GM21786 (cell line): Measurements from ENCODE around the gene WWOX.

Experiments used
- ATAC-seq: cut with Tn5 transposase; IDR thresholded peaks from one replicate; pipeline ENCODE4 v1.9.1; 2021; ENCODE audit not compliant: unreplicated experiment

Gene WWOX

DNA sequence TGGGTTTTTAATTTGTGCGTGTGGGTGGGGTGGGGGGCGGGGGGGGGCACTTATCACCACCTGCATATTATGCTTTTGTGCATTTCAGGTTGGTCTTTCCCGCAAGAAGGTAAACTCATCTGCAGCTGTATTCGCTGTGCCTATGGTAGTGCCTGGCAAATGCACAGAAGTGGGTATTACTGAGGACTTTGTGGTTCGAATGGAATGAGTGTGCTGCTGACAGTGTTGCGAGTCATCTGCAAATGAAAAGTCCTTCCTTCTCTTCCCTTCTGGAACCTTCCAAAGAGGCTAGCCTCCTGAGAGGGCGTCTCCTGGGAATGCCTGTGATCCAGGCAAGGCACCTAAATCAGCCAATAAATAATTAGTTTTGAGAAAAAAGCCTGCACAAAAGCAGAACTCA lies 968.1 kb downstream of the WWOX start:
- no peak for ATAC-seq

DNA sequence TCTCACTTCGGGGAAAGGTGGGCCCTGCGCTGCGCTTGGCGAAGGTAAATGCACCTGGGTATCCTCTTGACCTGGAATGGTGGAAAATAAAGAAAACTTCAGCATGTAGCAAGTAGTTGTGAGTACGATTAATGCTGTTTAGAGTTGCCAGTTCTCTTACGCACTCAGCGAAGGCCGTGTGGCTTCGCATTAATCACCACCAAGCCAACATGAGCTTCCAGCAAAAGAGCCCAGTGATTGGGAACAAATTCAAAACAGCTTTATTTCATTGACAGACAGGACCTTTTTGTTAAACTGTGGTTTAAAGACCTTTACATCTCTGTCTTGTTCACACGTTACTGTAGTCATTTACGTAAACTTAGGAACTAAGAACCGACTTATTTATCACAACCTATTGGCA lies 969.7 kb downstream of the WWOX start:
- no peak for ATAC-seq

DNA sequence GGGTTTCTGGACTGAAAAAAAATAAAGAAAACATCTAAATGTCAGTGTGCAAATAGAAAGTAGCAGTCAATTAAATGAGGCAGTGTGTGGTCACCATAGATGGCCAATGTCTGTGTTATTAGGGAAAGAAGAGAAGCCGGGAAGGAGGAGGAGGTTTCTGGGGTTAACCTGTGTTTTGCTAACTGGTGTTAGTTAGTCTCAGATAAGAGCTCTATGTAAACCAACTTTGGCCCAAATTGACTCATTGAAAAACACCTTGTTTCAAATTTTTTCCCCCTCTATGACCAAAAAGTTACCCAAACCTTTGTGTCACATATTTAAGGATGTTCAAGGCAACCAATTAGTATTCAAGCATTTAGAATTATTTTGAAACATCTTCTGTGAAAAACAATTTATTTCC lies 970.2 kb downstream of the WWOX start:
- no peak for ATAC-seq

DNA sequence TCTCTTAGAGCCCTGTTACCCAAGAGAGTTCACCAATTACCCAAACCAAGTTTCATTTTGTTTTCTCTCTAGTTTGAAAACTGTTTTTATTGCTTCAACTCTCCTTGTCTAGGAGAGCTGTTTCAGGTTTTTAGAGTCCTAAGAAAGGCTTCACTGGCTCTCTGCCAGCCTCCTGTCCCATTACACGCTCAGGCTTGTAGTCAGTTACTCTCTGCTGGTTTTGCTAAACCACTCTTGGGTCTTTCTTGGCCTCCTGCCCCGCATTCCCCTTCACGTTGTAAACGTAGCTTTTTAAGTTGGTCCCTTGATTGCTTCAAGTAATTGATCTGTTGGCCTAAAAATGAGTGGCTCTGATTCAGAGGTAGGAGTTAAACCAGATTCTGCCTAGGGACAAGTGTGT lies 972.0 kb downstream of the WWOX start:
- no peak for ATAC-seq

DNA sequence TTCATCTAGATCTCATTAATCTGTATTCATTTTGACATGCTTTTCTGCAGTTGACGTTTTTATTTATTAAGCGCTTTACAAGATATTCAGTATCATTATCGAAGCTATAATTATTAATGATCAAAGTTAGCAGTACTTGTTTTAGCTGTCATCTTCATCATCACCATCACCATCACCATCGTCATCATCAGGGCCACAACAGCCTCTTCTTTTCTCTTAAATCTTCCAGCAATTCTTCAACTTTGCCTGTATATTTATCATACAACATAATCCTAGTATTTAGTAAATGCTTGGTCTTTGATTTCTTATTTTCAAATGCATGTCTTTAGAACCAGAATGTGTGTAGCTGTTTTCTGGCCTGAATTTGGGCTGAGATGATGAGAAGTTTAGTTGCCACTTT lies 973.1 kb downstream of the WWOX start:
- no peak for ATAC-seq

DNA sequence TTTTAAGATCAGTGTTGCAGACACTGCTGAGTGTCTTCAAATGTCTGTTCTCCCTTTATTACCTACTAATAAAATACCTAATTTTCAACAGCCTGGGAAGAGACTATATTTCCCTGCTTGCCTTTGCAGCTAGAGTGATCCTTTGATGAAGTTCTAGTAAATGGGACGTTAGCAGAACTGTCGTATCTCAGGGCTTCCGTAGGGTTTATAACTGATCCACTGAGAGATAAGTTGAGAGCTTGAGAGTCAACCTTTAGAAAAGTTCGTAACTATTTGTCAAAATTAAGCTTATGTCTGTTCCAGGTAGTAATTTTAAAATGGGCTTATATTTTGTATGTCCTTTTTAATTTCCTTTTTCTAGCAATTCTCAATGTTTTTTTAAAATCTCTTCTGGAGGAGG lies 974.1 kb downstream of the WWOX start:
- no peak for ATAC-seq

GRCh38 chr16:79074541-79074940 lies 975.1 kb downstream of the WWOX start:
- no peak for ATAC-seq

- no peak for ATAC-seq
Observed at GRCh38 chr16:79074951-79075350, 975.5 kb downstream of the WWOX start.

GRCh38 chr16:79076047-79076767 lies 976.8 kb downstream of the WWOX start:
- ATAC-seq = no peak

- ATAC-seq = no peak
Observed at GRCh38 chr16:79077346-79077745, 977.9 kb downstream of the WWOX start.

GRCh38 chr16:79079656-79080420 lies 980.4 kb downstream of the WWOX start:
- ATAC-seq = no peak

DNA sequence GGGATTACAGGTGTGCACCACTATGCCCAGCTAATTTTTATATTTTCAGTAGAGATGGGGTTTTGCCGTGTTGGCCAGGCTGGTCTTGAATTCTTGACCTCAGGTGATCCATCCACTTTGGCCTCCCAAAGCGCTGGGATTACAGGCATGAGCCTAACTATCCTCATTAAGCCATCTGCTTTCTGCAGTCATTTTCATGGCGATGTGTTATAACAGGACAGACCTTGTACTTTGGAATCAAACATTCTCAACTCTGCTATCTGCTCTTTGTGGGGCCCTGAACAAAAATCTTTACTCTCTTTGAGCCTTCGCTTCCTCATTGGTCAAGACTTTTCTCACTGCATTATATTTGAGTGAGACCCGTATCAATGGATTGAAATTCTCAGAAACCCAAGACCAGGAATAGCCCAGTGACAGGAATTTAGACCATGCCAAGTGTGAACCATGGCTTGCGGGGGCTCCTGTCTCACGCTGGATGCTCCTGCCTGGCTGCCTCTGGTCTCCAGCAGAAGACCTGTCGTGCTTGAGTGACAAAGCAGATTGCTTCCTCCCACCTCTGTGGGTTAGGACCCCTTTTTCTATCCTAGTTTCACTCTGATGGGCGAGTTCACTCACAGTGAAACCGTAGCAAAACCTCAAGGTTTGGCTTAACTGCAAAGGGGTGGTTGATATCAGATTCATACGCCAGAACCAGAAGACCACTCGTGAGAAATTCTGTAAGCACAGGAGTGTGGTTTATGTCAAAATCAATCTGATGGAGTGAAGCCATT lies 982.0 kb downstream of the WWOX start:
- ATAC-seq = no peak

- no peak for ATAC-seq
Observed at GRCh38 chr16:79082970-79083369, 983.5 kb downstream of the WWOX start.

DNA sequence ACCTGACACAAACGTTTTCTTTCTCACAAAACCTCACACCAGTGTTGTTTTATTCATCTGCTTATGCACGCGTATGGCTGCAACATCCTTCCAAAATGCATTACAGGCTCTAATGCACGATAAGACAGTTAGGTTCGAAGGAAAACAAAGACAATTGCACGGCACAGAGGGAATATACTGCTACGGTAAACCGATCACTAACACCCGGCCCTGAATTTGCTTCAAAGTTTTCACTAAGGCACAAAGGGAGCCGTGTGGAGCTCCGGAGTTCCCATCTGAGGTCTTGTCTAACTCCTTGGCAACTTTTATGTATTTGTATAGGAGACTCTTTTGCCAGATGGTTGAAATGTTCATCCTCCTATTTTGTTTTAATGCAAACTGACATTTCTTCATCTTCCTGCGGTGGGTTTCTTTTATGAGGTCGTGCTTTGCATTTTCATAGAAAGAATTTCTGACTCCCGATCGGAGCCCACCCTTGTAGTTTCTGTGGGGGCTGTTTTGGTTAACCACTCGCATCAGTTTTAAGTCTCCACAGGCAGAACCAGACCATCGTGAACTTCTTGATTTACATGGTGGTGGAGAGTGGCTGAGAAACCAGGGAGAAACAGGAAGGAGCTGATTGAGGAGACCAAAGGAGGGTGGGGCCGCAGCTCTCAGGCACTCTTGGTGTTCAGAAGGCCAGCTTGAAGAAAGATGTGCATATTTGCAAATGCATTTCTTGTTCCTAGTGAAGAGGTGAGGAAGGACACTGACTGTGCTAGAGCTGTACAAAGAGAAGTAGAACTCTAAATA lies 984.2 kb downstream of the WWOX start:
- ATAC-seq = no peak

DNA sequence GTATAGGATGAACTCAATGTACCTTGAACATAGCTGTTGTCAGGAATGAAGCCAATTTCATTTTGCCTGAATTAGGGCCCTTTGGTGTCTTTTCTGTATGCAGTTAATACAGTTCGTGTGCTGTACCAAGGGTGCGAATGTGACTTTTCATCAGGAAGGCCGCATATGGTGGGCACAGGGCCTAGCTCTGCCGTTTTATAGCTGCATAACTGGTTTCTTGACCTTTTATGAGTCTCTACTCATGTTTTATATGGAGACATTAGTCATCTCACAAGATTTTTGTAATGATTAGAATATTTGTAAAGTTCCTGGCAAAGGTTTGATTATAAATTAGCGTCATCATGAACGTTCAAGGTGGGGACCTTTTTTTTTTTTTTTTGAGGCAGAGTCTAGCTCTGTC lies 989.5 kb downstream of the WWOX start:
- ATAC-seq = no peak

DNA sequence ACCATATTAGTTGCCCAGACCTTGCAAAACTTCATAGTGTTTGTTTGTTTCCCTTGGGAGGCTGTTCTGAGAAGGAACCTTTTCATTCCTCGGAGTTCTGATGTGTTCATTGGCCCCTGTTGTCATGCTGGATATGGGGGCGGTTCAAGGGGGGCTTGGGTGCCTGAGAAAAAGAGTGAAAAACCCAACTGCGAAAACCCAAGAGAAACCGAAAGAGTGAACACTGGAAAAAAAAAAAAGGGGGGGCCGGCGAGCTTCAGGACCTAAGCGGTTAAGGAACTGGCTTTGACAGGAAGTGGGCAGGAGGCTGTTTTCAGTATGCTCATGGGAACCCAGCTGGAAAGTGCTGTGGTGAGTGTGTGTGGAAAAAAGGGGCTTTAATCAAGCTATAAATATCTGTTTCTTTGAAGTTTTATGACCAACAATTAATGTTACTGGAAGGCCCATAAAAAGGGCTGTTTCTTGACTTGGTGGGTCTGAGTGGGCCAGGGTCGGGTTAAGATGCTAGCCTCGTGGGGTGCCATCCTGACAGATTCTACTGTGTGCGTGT lies 990.4 kb downstream of the WWOX start:
- ATAC-seq = no peak

DNA sequence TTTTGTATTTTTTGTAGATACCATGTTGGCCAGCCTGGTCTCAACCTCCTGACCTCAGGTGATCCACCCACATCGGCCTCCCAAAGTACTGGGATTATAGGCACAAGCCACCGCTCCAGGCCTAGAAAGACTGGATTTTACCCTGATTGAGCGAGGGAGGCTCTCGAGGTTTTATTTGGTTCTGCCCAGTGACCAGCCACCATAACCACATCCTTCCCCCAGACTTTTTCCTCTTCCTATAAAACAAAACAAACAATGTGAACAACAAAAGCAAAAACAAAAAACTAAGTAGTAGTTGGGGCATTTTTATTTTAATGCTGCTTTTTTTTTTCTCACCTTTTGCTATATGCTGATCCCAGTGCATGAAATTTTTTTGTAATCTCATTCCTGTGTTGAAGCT lies 991.5 kb downstream of the WWOX start:
- ATAC-seq = no peak

DNA sequence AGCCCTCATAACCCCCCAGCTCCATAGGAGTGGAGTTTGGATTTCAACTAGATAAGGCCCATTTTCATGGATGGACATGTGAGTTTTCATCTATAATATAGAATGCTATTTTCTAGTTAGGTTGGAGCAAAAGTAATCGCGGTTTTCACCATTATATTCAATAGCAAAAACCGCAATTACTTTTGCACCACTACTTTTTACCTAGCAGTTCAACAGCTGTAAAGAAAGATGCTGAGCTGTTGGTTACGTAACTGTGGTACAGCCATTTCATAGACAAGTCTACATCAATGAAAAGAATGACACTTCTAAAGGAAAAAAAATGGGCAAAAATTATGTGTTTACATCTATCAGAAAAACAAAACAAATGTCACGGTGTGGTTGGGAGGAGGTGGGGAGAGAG lies 993.4 kb downstream of the WWOX start:
- no peak for ATAC-seq

DNA sequence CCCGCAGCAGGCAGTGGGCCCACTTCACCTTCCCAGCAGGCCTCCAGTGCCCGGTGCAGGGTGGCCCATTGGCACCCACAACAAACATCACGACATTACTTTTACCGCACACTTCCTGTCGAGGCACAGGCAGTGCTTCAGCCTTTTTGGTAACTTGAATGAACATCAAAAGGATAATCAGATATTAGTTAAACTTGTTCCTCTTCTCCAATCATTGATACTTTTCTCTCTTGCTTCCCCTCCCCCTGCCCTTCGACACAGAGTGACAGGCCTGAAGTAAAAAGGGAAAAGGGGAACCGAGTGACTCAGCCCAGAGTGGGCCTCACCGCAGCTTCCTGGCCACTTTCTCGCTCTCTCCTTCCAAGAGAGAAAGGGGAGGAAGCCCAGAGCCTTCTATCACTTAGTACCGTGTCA lies 994.1 kb downstream of the WWOX start:
- no peak for ATAC-seq

DNA sequence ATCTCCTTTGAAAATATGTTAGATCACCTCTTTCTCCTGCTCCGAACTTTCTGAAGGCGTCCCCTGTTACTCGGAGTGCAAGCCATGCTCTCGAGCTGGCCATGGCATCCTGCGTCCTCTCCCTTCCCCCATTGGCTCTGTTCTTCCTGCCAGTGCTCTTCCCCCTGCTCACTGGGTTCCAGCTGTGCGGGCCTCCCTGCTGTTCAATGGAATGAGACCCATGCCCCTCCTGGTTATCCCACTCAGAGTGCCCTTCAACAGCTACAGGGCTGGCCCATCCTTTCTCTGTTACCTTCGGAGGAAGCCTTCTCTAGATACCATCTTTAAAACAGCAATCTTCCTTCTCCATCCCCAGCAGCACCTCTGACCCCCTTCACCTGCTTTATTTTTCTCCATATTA lies 996.8 kb downstream of the WWOX start:
- no peak for ATAC-seq

GRCh38 chr16:79097166-79097565 lies 997.7 kb downstream of the WWOX start:
- ATAC-seq = no peak
